Neuron (in vitro differentiated cells): ENCODE measurements around the gene PMPCA.

Experiments used
- H2AFZ ChIP-seq: one replicate; pipeline ENCODE4 v1.6.1; 2013; ENCODE audit warnings: low read depth, mild to moderate bottlenecking, inconsistent platforms, low read length, moderate library complexity
- H3K27me3 ChIP-seq: one replicate; pipeline ENCODE4 v1.6.1; 2013; ENCODE audit warnings: low read length; ENCODE audit not compliant: insufficient read depth
- H3K36me3 ChIP-seq: one replicate; pipeline ENCODE4 v1.6.1; 2013; ENCODE audit warnings: low read length; ENCODE audit not compliant: insufficient read depth
- H3K4me1 ChIP-seq: one replicate; pipeline ENCODE4 v1.6.1; 2013; ENCODE audit warnings: low read length; ENCODE audit not compliant: insufficient read depth
- H3K4me3 ChIP-seq: 2 replicates; pipeline ENCODE4 v1.5.1; 2013; ENCODE audit warnings: mild to moderate bottlenecking, low read length, moderate library complexity
- H3K9me3 ChIP-seq: one replicate; pipeline ENCODE4 v1.6.1; 2013; ENCODE audit warnings: low read length

The PMPCA gene

DNA sequence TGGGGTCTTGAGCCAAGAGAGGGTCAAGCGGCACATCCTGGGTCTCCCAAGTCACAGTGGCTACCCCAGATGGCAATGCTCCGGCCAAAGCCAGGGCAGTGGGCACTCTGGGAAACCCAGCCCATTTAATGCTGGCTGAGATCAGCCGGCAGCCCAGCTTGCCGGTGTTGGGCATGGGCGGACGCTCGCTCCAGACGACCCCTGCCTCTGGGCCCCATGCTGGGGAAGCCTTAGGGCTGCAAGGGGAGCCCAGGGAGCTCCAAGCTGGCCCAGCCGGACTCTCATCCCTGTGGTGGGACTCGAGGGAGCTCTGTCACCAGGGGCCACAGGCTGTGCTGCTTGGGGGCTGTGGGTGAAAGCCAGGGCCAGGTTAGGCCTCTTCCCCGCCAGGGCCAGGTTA is 31.1 kb upstream of the PMPCA start:
- H3K4me3 ChIP-seq: no peak overlapping the region
- H3K27me3 ChIP-seq: no peaks in the 10 kb centered on the region
- peaks cover 56% of the 10 kb centered on the region for H3K36me3 ChIP-seq
- no peaks in the 10 kb centered on the region for H3K9me3 ChIP-seq
- H3K4me1 ChIP-seq: no peaks in the 10 kb centered on the region
- no peak overlapping the region for H2AFZ ChIP-seq

DNA sequence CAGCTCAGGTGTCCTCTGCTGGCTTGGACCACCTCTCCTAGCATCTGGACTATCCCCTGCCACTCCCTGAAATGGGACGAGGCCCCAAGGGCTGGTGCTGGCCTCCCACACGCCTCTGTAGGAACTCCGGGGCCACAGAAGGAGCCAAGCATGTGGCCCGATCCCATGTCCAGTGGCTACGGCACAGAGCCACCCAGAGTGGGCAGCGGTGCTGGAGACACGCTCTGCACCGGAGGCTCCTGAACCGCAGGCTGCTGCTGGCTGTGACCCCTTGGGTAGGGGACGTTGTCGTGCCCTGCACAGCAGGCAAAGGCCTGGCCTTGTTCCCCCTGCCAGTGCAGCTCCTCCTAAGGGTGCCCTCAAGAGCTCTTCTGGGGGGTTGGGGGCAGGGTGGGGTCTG is 30.6 kb upstream of the PMPCA start:
- peaks cover 59% of the 10 kb centered on the region for H3K36me3 ChIP-seq
- no peaks in the 10 kb centered on the region for H3K27me3 ChIP-seq
- no peaks in the 10 kb centered on the region for H3K9me3 ChIP-seq
- no peak overlapping the region for H3K4me3 ChIP-seq
- H3K4me1 ChIP-seq: no peaks in the 10 kb centered on the region
- H2AFZ ChIP-seq: no peak overlapping the region

DNA sequence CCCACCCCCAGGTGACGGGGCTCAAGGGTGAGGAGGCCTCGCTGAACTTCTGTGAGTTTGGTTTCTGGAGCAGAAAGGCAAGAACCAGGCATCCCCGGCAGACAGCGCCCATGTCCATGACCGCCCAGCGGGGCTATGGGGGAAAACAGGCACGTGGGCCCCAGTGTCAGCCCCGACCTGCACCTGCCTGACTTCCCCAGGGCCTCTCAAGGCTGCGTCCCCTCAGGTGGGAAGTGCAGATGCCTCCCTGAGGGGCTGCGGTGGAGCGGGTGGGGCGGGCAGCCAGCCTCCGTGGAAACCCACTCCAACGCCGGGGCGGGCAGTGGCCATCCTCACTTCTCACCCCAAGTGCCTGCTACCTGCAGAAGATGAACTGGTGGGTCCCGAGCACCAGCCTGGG is 30.1 kb upstream of the PMPCA start:
- H3K4me1 ChIP-seq: no peaks in the 10 kb centered on the region
- no peak overlapping the region for H2AFZ ChIP-seq
- no peak overlapping the region for H3K4me3 ChIP-seq
- no peaks in the 10 kb centered on the region for H3K27me3 ChIP-seq
- H3K36me3 ChIP-seq: peaks cover 62% of the 10 kb centered on the region
- no peaks in the 10 kb centered on the region for H3K9me3 ChIP-seq

DNA sequence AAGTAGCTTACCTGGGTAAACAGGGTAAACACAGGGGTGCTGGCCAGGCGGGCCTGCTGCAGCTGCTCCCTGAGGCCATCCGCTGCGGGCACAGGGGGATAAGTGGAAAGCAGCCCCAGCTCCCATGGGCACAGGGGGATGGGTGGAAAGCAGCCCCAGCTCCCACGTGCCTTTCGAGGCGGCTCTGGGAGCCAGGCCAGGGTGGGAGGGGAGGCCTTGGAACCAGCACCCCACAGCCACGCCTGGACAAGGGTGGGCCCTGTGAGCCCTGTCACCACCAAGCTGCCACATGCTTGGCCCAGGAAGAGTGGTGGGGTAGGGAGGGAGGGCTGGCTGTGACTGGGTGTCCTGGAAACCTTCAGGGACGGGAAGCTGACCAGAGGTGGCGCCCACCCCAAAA is 29.1 kb upstream of the PMPCA start:
- Histone ChIP-seq H3K4me3 (no peak overlapping the region), H2AFZ (no peak overlapping the region), H3K9me3 (no peaks in the 10 kb centered on the region), H3K27me3 (no peaks in the 10 kb centered on the region), H3K36me3 (peaks cover 69% of the 10 kb centered on the region), H3K4me1 (no peaks in the 10 kb centered on the region)

DNA sequence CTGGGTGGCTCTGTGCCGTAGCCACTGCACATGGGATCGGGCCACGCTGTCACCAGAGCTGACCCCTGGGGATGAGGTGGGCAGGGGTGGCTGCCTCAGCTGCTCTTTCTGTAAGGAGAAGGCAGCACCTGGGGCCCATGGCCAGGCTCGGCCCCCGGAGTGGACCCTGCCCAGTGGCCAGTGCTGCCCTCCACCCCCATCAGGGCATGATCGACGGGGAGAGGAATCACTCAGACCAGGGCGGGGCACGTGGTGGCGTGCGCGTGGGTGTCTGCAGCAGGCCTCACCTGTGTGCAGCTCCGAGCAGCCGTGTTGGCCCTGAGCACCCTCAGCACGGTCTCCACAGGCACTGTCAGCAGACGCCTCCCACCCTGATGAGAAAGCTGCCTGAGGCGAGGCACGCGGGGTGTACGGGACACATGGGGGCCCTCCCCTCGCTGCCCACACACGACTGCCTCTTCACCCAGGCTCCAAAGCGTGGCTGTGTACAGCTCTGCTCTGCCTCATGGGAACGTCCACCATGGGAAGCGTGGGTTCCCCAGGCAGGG is 28.4 kb upstream of the PMPCA start:
- no peaks in the 10 kb centered on the region for H3K27me3 ChIP-seq
- H3K4me1 ChIP-seq: no peaks in the 10 kb centered on the region
- no peak overlapping the region for H3K4me3 ChIP-seq
- no peak overlapping the region for H2AFZ ChIP-seq
- peaks cover 72% of the 10 kb centered on the region for H3K36me3 ChIP-seq
- no peaks in the 10 kb centered on the region for H3K9me3 ChIP-seq

DNA sequence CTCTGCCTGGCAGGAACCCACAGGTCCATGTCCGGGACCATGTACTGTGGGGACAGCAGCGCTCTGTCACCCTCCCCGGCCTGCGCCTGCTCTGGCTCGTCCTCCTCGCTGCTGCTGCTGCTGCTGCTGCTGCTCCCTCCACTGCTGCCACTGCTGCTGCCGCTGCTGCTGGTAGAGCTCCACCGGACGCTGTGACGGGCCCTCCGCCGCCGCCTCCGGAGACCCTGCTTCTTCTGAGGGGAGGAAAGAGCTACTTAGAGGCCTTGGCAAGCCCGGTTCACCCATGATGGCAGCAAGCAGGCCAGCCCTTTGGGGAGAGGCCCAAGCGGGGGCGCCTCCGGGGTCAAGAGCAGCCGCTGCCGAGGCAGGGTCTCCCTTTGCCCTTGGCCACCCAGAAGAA is 27.0 kb upstream of the PMPCA start:
- Histone ChIP-seq H2AFZ (no peak overlapping the region), H3K27me3 (no peaks in the 10 kb centered on the region), H3K36me3 (peaks cover 80% of the 10 kb centered on the region)

DNA sequence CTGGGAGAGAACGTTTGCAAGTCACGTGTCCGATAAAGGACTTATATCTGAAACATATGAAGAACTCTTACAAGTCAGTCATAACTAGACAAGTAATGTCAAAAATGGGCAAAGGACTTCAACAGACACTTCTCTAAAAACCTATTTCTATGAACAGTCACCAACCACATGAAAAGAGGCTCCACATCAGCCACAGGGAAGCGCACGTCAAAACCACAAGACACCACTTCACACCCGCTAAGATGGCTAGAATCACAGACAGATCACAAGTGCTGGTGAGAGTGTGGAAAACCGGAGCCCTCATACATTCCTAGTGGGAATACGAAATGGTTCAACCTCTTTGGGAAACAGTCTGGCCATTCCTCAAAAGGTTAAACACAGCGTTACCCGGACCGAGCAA is 25.4 kb upstream of the PMPCA start:
- H3K4me1 ChIP-seq: no peaks in the 10 kb centered on the region
- H2AFZ ChIP-seq: no peak overlapping the region
- no peaks in the 10 kb centered on the region for H3K9me3 ChIP-seq
- H3K4me3 ChIP-seq: no peak overlapping the region
- no peaks in the 10 kb centered on the region for H3K27me3 ChIP-seq
- peaks cover 84% of the 10 kb centered on the region for H3K36me3 ChIP-seq

More for the DNA sequence above, 27.0 kb upstream of the PMPCA start:
- H3K9me3 ChIP-seq: no peaks in the 10 kb centered on the region
- no peak overlapping the region for H3K4me3 ChIP-seq
- H3K4me1 ChIP-seq: no peaks in the 10 kb centered on the region

DNA sequence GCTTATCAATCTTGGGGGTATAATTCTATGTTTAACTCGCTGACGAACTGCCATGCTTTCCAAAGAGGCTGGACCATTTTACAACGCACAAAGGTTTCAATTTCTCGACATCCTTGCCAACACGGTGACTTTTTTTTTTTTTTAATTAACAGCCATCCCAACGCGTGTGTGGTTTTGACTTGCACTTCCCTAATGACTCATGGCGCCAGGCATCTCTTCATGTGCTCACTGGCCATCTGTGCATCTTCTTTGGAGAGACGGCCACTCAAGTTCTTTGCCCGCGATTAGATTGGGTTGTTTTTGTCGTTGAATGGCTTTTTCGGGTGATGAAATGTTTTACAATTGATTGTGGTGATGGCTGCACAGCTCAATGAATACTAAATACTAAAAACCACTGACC is 24.4 kb upstream of the PMPCA start:
- H3K9me3 ChIP-seq: no peaks in the 10 kb centered on the region
- no peak overlapping the region for H2AFZ ChIP-seq
- peaks cover 75% of the 10 kb centered on the region for H3K36me3 ChIP-seq
- no peaks in the 10 kb centered on the region for H3K4me1 ChIP-seq
- no peak overlapping the region for H3K4me3 ChIP-seq
- no peaks in the 10 kb centered on the region for H3K27me3 ChIP-seq

DNA sequence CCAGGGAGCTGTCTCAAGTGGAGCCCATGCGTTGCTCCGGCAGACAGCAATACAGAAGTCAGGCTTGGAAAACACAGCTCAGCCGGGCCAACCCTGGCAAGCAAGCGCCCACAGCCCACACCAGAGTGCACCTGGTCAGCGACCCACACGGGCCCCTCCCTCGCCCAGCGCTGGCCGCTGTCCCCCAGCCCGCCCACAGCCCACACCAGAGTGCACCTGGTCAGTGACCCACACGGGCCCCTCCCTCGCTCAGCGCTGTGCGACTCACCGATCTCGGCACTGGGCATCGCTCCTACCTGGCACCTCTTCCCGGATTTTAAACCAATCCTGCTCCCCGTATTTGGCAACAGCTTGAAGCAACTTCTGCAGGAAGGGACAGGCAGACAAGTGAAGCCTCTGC is 23.2 kb upstream of the PMPCA start:
- no peaks in the 10 kb centered on the region for H3K27me3 ChIP-seq
- H2AFZ ChIP-seq: no peak overlapping the region
- H3K4me1 ChIP-seq: no peaks in the 10 kb centered on the region
- peaks cover 75% of the 10 kb centered on the region for H3K36me3 ChIP-seq
- no peaks in the 10 kb centered on the region for H3K9me3 ChIP-seq
- no peak overlapping the region for H3K4me3 ChIP-seq

DNA sequence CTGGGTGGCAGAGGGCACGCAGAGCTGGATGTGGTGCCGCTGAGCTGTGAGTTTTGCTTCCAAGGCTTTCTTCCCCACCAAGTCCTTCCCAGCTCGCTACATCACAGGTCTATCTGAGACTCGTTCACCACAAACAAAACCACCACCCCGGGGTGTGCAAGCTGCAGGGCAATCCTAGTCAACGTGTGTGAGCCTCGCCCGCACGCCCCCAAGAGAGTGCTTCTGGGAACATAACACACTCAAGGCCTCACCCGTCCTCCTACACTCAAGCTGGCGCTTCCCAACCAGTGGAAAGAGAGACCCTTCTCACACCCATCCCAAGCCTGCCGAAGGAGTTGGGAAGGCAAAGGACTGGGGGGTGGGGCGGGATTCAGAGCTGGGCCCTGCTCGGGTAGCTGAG is 21.1 kb upstream of the PMPCA start:
- no peaks in the 10 kb centered on the region for H3K4me1 ChIP-seq
- peaks cover 77% of the 10 kb centered on the region for H3K36me3 ChIP-seq
- no peaks in the 10 kb centered on the region for H3K27me3 ChIP-seq
- no peak overlapping the region for H3K4me3 ChIP-seq
- no peak overlapping the region for H2AFZ ChIP-seq
- no peaks in the 10 kb centered on the region for H3K9me3 ChIP-seq

DNA sequence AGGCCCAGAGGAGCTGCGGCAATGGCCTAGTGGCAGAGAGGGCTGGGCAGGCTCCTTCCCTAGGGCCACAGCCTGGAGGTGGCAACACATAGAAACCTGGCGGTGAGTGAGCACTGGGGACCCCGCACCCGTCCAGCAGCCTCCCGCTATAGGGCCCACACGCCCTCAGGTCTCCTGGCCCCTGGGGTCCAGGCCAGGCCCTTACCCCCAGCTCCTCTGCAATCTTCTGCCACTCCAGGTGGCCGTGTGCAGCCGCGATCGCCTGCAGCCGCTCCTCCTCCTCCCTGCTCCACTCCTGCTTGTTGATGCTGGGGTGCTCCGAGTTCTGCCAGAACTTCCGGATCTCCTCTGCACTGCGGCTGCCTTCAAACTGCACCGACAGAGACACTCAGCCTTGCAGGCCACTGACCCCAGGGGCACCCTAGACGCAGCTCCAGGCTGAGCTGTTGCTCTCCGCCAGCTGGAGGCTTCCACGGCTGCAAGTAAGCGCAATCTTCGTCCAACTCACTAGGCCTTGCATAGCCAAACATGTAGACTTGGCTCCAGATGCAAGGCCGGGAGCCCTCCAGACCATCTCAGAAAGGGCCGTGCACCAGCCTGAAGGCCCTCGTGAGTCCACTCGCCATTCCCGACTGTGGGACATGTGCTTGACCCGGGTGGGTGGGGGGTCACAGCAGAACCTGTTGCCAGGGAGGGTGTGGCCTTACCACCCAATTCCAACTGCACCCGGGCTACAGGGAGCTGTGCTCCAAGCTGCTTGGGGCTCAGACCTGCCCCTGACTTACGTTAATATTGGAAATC is 18.5 kb upstream of the PMPCA start:
- Histone ChIP-seq H3K4me3 (no peak overlapping the region), H3K36me3 (peaks cover 87% of the 10 kb centered on the region), H3K27me3 (no peaks in the 10 kb centered on the region), H3K9me3 (no peaks in the 10 kb centered on the region), H2AFZ (no peak overlapping the region), H3K4me1 (no peaks in the 10 kb centered on the region)

DNA sequence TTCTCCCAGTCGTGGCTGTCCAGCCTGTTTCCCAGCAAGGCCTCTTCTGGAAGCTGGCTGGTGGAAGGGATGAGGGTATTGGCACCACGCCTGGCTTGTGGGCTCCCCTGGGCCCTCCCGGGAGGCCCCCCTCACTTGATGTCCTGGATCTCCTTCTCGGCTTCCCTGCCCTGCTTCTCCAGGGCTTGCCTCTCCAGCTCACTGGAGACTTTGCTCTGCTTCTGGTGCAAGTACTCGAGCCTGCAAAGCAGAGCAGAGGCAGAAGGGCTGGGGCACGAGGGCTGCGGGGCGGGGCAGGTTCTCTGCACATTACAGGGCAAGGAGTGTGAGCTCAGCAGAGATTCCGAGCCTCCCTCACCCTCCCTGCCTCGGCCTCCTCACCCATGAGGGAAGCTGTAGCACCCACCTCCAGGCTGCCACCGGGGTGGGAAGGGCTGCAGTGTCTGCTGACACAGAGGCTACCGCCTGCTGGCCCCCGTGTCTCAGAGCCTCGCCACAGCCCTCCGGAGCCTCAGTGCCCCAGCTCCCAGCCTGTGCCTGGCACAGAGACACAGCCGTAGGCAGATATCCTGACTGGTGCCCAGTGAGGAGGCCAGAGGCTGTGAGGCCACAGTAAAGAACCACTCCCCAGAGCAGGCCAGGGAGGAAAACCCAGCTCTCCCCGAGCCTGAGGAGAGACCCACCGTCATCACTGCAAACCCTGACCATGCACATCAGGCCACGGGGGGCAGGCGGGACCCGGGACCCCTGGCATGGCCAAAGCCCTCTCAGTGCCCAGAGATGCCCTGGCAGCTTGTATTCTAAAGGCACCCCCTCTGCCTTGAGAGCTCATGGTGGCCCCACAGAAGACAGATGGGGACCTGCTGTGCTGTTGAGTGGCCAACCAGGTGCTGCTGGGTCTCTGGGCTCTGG is 17.7 kb upstream of the PMPCA start:
- peaks cover 83% of the 10 kb centered on the region for H3K36me3 ChIP-seq
- no peaks in the 10 kb centered on the region for H3K27me3 ChIP-seq
- no peak overlapping the region for H3K4me3 ChIP-seq
- no peak overlapping the region for H2AFZ ChIP-seq
- no peaks in the 10 kb centered on the region for H3K4me1 ChIP-seq
- no peaks in the 10 kb centered on the region for H3K9me3 ChIP-seq

DNA sequence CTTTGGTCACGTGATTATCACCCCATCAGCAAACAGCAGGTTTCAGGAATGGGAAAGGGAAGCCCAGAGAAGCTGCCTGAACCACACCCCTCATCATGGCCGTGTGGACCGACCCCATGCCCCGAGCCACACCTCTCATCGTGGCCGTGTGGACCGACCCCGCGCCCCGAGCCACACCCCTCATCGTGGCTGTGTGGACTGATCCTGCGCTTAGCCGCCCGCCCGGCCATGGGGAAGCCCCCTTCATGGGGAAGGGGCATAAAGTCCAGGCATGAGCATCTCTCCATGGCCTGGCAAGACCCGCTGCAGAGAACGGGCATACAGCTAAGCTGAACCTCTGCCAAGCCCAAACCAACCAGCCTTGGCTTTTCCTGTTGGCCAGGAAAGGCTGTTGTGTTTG is 16.9 kb upstream of the PMPCA start:
- no peaks in the 10 kb centered on the region for H3K27me3 ChIP-seq
- H3K4me1 ChIP-seq: peaks cover 1% of the 10 kb centered on the region
- H3K4me3 ChIP-seq: no peak overlapping the region
- H2AFZ ChIP-seq: no peak overlapping the region
- peaks cover 81% of the 10 kb centered on the region for H3K36me3 ChIP-seq
- H3K9me3 ChIP-seq: no peaks in the 10 kb centered on the region
